Measurements from ENCODE around the gene AKAP8L. TPM values are rescaled to one million over a fixed set of nuclear protein-coding genes. Genes with fewer than 3 reads are reported as not detected.

The AKAP8L gene
- total and polyA plus RNA-seq, 2 donors from 2014 or later: 44.3 to 122 TPM

DNA sequence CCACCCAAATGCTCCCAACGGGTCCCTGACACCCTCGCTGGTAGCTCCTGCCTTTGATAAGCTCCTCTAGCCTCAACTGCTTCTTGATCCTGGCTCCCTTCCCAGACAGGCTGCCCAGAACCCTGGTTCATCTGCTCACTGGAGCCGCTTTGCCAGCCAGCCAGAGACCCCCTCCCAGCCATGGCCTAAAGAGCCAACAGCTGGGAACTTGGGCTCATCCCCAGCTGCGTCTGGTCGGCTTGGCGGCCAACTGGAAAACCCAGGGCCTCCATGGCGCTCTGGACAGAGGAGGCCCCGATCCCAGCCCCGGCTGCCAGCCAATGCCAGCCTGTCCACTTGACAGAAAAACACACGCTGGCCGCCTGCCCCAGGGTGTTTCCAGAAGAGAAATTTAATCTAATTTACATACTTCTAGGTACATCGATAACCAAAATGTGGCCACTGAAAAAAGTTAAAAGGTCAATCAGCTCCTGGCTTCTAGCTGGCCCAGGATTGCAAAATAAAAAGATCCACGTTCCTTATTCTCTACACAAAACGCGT is 3.0 kb upstream of the AKAP8L start:
- no peaks in the 10 kb centered on the region for H3K27me3 ChIP-seq (ENCODE audit: control insufficient read depth, insufficient read depth, low read length)
- H3K27ac ChIP-seq (ENCODE audit: low read depth in 2 of 2, low read length in 2 of 2): no peak overlapping the region
- DNase-seq (no peak), FAIRE-seq (no peak)
- peaks cover 5 to 11% (median 10%) of the 10 kb centered on the region in 3 donors for H3K36me3 ChIP-seq (ENCODE audit: control insufficient read depth in 2 of 3, insufficient read depth in 3 of 3, low read length in 3 of 3)
- H3K4me1 ChIP-seq (ENCODE audit: control insufficient read depth in 2 of 3, insufficient read depth in 2 of 3, low read depth in 1 of 3, low read length in 3 of 3): peaks cover 0 to 10% (median 7%) of the 10 kb centered on the region in 3 donors
- H3K9ac ChIP-seq (ENCODE audit: low read length in 3 of 3): no peak overlapping the region
- no peak overlapping the region for H3K4me3 ChIP-seq (ENCODE audit: low read length in 3 of 3)
- TF ChIP-seq, protein P1, sequence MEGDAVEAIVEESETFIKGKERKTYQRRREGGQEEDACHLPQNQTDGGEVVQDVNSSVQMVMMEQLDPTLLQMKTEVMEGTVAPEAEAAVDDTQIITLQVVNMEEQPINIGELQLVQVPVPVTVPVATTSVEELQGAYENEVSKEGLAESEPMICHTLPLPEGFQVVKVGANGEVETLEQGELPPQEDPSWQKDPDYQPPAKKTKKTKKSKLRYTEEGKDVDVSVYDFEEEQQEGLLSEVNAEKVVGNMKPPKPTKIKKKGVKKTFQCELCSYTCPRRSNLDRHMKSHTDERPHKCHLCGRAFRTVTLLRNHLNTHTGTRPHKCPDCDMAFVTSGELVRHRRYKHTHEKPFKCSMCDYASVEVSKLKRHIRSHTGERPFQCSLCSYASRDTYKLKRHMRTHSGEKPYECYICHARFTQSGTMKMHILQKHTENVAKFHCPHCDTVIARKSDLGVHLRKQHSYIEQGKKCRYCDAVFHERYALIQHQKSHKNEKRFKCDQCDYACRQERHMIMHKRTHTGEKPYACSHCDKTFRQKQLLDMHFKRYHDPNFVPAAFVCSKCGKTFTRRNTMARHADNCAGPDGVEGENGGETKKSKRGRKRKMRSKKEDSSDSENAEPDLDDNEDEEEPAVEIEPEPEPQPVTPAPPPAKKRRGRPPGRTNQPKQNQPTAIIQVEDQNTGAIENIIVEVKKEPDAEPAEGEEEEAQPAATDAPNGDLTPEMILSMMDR (IDR thresholded peaks at IDR 0.05; ENCODE audit: borderline replicate concordance, extremely low read depth, insufficient read depth): no peak
- intact Hi-C loops (cut with DNase I): no loop called here
- H3K9me3 ChIP-seq (ENCODE audit: control insufficient read depth in 2 of 3, insufficient read depth in 1 of 3, low read length in 3 of 3): no peaks in the 10 kb centered on the region

DNA sequence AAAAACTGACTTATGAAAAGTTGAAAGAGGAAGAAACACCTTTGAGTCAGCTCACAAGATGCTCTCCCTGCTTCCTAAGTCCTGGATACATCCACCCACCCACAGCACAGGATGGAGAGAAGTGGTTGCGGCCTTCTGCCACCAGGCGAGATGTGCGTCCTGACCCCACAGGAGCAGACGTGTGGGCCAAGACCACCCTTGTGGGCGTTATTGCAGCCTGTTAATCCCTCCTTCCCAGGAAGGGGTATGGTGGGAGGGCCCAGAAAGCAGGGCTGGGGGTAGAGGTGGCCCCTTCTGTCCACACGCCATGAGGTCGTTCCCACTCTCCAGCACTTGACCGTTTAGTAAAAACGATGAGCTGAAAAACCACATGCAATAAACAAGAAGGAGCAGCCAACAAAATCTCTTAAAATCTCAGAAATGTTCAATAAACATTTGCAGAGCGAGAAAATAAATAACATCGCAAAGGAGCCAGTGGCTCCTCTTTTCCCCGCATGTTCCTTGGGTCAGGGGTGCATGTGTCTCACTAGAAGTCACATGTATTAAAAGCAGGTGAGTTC is 2.4 kb upstream of the AKAP8L start:
- peaks cover 4 to 7% (median 5%) of the 10 kb centered on the region in 3 donors for H3K36me3 ChIP-seq (ENCODE audit: control insufficient read depth in 2 of 3, insufficient read depth in 3 of 3, low read length in 3 of 3)
- H3K9ac ChIP-seq (ENCODE audit: low read length in 3 of 3): no peak overlapping the region
- H3K9me3 ChIP-seq (ENCODE audit: control insufficient read depth in 2 of 3, insufficient read depth in 1 of 3, low read length in 3 of 3): no peaks in the 10 kb centered on the region
- peaks cover 0 to 16% (median 13%) of the 10 kb centered on the region in 3 donors for H3K4me1 ChIP-seq (ENCODE audit: control insufficient read depth in 2 of 3, insufficient read depth in 2 of 3, low read depth in 1 of 3, low read length in 3 of 3)
- H3K4me3 ChIP-seq (ENCODE audit: low read length in 3 of 3): no peak overlapping the region
- no peaks in the 10 kb centered on the region for H3K27me3 ChIP-seq (ENCODE audit: control insufficient read depth, insufficient read depth, low read length)
- intact Hi-C loops (cut with DNase I): no loop called here
- TF ChIP-seq, protein P1 (IDR thresholded peaks at IDR 0.05; ENCODE audit: borderline replicate concordance, extremely low read depth, insufficient read depth): no peak
- H3K27ac ChIP-seq (ENCODE audit: low read depth in 2 of 2, low read length in 2 of 2): no peak overlapping the region
- DNase-seq: no peak
- FAIRE-seq: no peak

DNA sequence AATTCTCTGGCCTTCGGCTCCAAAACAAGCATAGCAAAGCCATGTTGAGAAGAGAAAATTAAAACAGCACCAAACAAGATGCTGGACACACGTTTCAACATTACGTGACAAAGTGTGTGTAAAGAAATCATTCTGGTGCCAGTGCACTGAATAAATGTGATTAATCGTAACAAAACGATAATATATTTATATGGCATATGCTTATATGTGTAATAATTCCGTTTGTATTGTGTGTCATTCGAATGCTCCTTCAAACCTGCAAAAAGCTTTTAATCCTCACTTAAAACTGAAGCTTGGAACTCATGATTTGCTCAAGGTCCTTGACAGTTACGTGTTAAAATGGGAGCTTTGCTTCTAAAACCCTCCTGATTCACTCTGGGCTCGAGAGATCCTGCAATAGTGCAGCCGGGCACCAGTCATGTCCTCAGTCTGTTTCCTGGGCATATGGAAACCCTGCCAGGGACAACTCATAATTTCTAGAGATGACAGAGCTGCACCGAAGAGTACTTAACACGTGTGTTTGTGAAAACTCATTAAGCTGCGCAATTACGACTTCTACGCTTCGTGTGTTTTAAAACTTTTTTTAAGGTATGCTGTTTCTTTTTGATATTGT is 731 bp upstream of the AKAP8L start:
- Histone ChIP-seq H3K4me3 (ENCODE audit: low read length in 3 of 3) (peak overlapping the region; percentile 57 to 93 (median 67)), H3K27me3 (ENCODE audit: control insufficient read depth, insufficient read depth, low read length) (no peaks in the 10 kb centered on the region), H3K27ac (ENCODE audit: low read depth in 2 of 2, low read length in 2 of 2) (peak overlapping the region in 1 of 2 donors; percentile 10), H3K9me3 (ENCODE audit: control insufficient read depth in 2 of 3, insufficient read depth in 1 of 3, low read length in 3 of 3) (no peaks in the 10 kb centered on the region), H3K36me3 (ENCODE audit: control insufficient read depth in 2 of 3, insufficient read depth in 3 of 3, low read length in 3 of 3) (peaks cover 0 to 5% (median 3%) of the 10 kb centered on the region in 3 donors), H3K4me1 (ENCODE audit: control insufficient read depth in 2 of 3, insufficient read depth in 2 of 3, low read depth in 1 of 3, low read length in 3 of 3) (peaks cover 0 to 18% (median 14%) of the 10 kb centered on the region in 3 donors), H3K9ac (ENCODE audit: low read length in 3 of 3) (peak overlapping the region in 2 of 3 donors; percentile 11 to 60)
- no peak for FAIRE-seq
- TF ChIP-seq, protein P1 (IDR thresholded peaks at IDR 0.05; ENCODE audit: borderline replicate concordance, extremely low read depth, insufficient read depth): no peak
- DNase-seq: no peak
- intact Hi-C loops (cut with DNase I): no loop called here
